Activated CD8-positive, alpha-beta T cell treated with anti-CD3 and anti-CD28 coated beads, Interleukin-2, amount 10 ng/mL, durations not matched to agents 7 days and 5 days (primary cell): Measurements from ENCODE around the gene CRK. TPM values are rescaled to one million over a fixed set of nuclear protein-coding genes. Genes with fewer than 3 reads are reported as not detected.

ENCODE experiments used
- ATAC-seq: fragments of 150-1000 bp; cut with Tn5 transposase; one replicate; pipeline ENCODE4 v1.10.0; 2021; ENCODE audit warnings: moderate library complexity
- CTCF ChIA-PET: fragments of 350-600 bp; sonication (Branson Sonifier 250); formaldehyde crosslinking; loops from one replicate; lab custom pipeline; 2021; ENCODE audit warnings: antibody characterized with exemption; lab: Charles Lee
- POLR2A ChIA-PET: fragments of 350-600 bp; sonication (Branson Sonifier 250); formaldehyde crosslinking; loops from one replicate; lab custom pipeline; 2021; ENCODE audit warnings: antibody characterized with exemption; lab: Charles Lee
- DNase-seq: peaks from one replicate; pipeline ENCODE4 v3.0.0-alpha.2; 2020
- H3K27ac Mint-ChIP-seq: one replicate; pipeline ENCODE4 v1.8.0; 2021; ENCODE audit warnings: mild to moderate bottlenecking, mixed read lengths
- H3K27me3 Mint-ChIP-seq: one replicate; pipeline ENCODE4 v1.8.0; 2021; ENCODE audit warnings: low read depth, mixed read lengths
- H3K36me3 Mint-ChIP-seq: one replicate; pipeline ENCODE4 v1.8.0; 2021; ENCODE audit warnings: low read depth, mixed read lengths
- H3K4me1 Mint-ChIP-seq: one replicate; pipeline ENCODE4 v1.8.0; 2021; ENCODE audit warnings: low read depth, mixed read lengths
- H3K4me3 Mint-ChIP-seq: one replicate; pipeline ENCODE4 v1.8.0; 2021; ENCODE audit warnings: mild to moderate bottlenecking, mixed read lengths
- H3K9me3 Mint-ChIP-seq: one replicate; pipeline ENCODE4 v1.8.0; 2022; ENCODE audit warnings: mixed read lengths; ENCODE audit not compliant: insufficient read depth
- total RNA-seq, 2 experiments: library from RNA; stranded (reverse); gene quantifications; one replicate each; pipeline ENCODE4 v1.2.3, GENCODE V29; 2021

Gene CRK
- total RNA-seq, 2 experiments from 2014 or later: 15.7 to 17.7 TPM

GRCh38 chr17:1471911-1472821, 16.1 kb upstream of the CRK start:
- H3K27ac Mint-ChIP-seq: no peak overlapping the region
- DNase-seq (no peak), ATAC-seq (no peak)
- no peaks in the 10 kb centered on the region for H3K9me3 Mint-ChIP-seq
- peaks cover 13% of the 10 kb centered on the region for H3K36me3 Mint-ChIP-seq
- H3K4me1 Mint-ChIP-seq: peaks cover 15% of the 10 kb centered on the region
- H3K4me3 Mint-ChIP-seq: no peak overlapping the region
- peaks cover 5% of the 10 kb centered on the region for H3K27me3 Mint-ChIP-seq
- POLR2A ChIA-PET: interaction anchor here (1.3 kb wide), 1 partner anchor 73 kb away, joined by 3 read pairs; the partner anchor contains the start of gene YWHAE
- CTCF ChIA-PET: interaction anchor here (0.9 kb wide), 1 partner anchor 177 kb away, joined by 3 read pairs; the partner anchor contains the start of gene RILP

GRCh38 chr17:1471490-1471889, 15.5 kb upstream of the CRK start:
- no peak overlapping the region for H3K27ac Mint-ChIP-seq
- no peaks in the 10 kb centered on the region for H3K9me3 Mint-ChIP-seq
- peaks cover 15% of the 10 kb centered on the region for H3K4me1 Mint-ChIP-seq
- POLR2A ChIA-PET: no interaction called here
- ATAC-seq: no peak
- no peak overlapping the region for H3K4me3 Mint-ChIP-seq
- no peak for DNase-seq
- CTCF ChIA-PET: interaction anchor here (0.9 kb wide), 1 partner anchor 178 kb away, joined by 3 read pairs; the partner anchor contains the start of gene RILP
- H3K36me3 Mint-ChIP-seq: peaks cover 13% of the 10 kb centered on the region
- peaks cover 5% of the 10 kb centered on the region for H3K27me3 Mint-ChIP-seq

- DNase-seq (no peak), ATAC-seq (no peak)
- Mint-ChIP-seq H3K9me3 (no peaks in the 10 kb centered on the region), H3K27ac (no peak overlapping the region), H3K4me3 (no peak overlapping the region), H3K4me1 (peaks cover 15% of the 10 kb centered on the region), H3K36me3 (peaks cover 13% of the 10 kb centered on the region), H3K27me3 (peaks cover 5% of the 10 kb centered on the region)
- POLR2A ChIA-PET: no interaction called here
- CTCF ChIA-PET: no interaction called here
These were observed 14.9 kb upstream of the CRK start for GRCh38 chr17:1470755-1471462.

GRCh38 chr17:1470071-1470754, 14.2 kb upstream of the CRK start:
- CTCF ChIA-PET: no interaction called here
- Mint-ChIP-seq H3K4me1 (peaks cover 15% of the 10 kb centered on the region), H3K27ac (no peak overlapping the region), H3K36me3 (peaks cover 13% of the 10 kb centered on the region), H3K4me3 (no peak overlapping the region), H3K9me3 (no peaks in the 10 kb centered on the region), H3K27me3 (peaks cover 5% of the 10 kb centered on the region)
- DNase-seq (no peak), ATAC-seq (no peak)
- POLR2A ChIA-PET: no interaction called here

GRCh38 chr17:1469231-1469852, 13.3 kb upstream of the CRK start:
- ChIA-PET CTCF (no interaction called here), POLR2A (no interaction called here)
- H3K36me3 Mint-ChIP-seq: peaks cover 13% of the 10 kb centered on the region
- no peaks in the 10 kb centered on the region for H3K9me3 Mint-ChIP-seq
- H3K27me3 Mint-ChIP-seq: peaks cover 7% of the 10 kb centered on the region
- no peak overlapping the region for H3K27ac Mint-ChIP-seq
- no peak for DNase-seq
- ATAC-seq: no peak
- H3K4me1 Mint-ChIP-seq: peaks cover 15% of the 10 kb centered on the region
- H3K4me3 Mint-ChIP-seq: no peak overlapping the region

- ATAC-seq (no peak), DNase-seq (no peak)
- H3K4me3 Mint-ChIP-seq: no peak overlapping the region
- H3K36me3 Mint-ChIP-seq: peaks cover 16% of the 10 kb centered on the region
- ChIA-PET CTCF (no interaction called here), POLR2A (no interaction called here)
- H3K27me3 Mint-ChIP-seq: peaks cover 8% of the 10 kb centered on the region
- H3K4me1 Mint-ChIP-seq: peaks cover 11% of the 10 kb centered on the region
- H3K27ac Mint-ChIP-seq: no peak overlapping the region
- H3K9me3 Mint-ChIP-seq: no peaks in the 10 kb centered on the region
These were observed 12.0 kb upstream of the CRK start for GRCh38 chr17:1467898-1468492.

- Mint-ChIP-seq H3K4me1 (peaks cover 14% of the 10 kb centered on the region), H3K36me3 (peaks cover 16% of the 10 kb centered on the region), H3K27ac (no peak overlapping the region), H3K4me3 (no peak overlapping the region), H3K27me3 (peaks cover 13% of the 10 kb centered on the region), H3K9me3 (no peaks in the 10 kb centered on the region)
- ATAC-seq: no peak
- ChIA-PET CTCF (no interaction called here), POLR2A (no interaction called here)
- DNase-seq: no peak
These were observed 11.2 kb upstream of the CRK start for GRCh38 chr17:1467258-1467657.

GRCh38 chr17:1464186-1464585, 8.2 kb upstream of the CRK start:
- Mint-ChIP-seq H3K27me3 (peaks cover 31% of the 10 kb centered on the region), H3K4me1 (peaks cover 18% of the 10 kb centered on the region), H3K27ac (no peak overlapping the region), H3K9me3 (no peaks in the 10 kb centered on the region), H3K36me3 (peaks cover 11% of the 10 kb centered on the region), H3K4me3 (no peak overlapping the region)
- ATAC-seq: no peak
- no peak for DNase-seq
- ChIA-PET POLR2A (no interaction called here), CTCF (no interaction called here)

- Mint-ChIP-seq H3K27me3 (peaks cover 33% of the 10 kb centered on the region), H3K36me3 (peaks cover 2% of the 10 kb centered on the region), H3K4me1 (peaks cover 19% of the 10 kb centered on the region), H3K9me3 (no peaks in the 10 kb centered on the region), H3K4me3 (no peak overlapping the region), H3K27ac (no peak overlapping the region)
- ATAC-seq: no peak
- POLR2A ChIA-PET: interaction anchor here (0.9 to 1.1 kb wide), 3 partner anchors 54 to 101 kb away, joined by 3 to 5 read pairs (median 3); partner anchors contain the start of genes INPP5K and PITPNA
- DNase-seq: no peak
- CTCF ChIA-PET: interaction anchor here (0.5 to 2.7 kb wide), 3 partner anchors 53 to 300 kb away, joined by 5 to 13 read pairs (median 9); partner anchors contain the start of gene INPP5K
These were observed 6.4 kb upstream of the CRK start for GRCh38 chr17:1462164-1463112.

- no peaks in the 10 kb centered on the region for H3K9me3 Mint-ChIP-seq
- H3K4me3 Mint-ChIP-seq: no peak overlapping the region
- peaks cover 25% of the 10 kb centered on the region for H3K4me1 Mint-ChIP-seq
- H3K27me3 Mint-ChIP-seq: peaks cover 36% of the 10 kb centered on the region
- ATAC-seq (no peak), DNase-seq (no peak)
- H3K27ac Mint-ChIP-seq: no peak overlapping the region
- CTCF ChIA-PET: interaction anchor here (2.7 kb wide), 1 partner anchor 54 kb away, joined by 13 read pairs; the partner anchor contains the start of gene INPP5K
- H3K36me3 Mint-ChIP-seq: peaks cover 4% of the 10 kb centered on the region
- POLR2A ChIA-PET: no interaction called here
These were observed 5.3 kb upstream of the CRK start for GRCh38 chr17:1461198-1461944.
